ENCODE results near the gene CXCL14.

GRCh38 chr5:135582099-135582781 is 3.4 kb upstream of the CXCL14 start:
- TF ChIP-seq, protein P1, sequence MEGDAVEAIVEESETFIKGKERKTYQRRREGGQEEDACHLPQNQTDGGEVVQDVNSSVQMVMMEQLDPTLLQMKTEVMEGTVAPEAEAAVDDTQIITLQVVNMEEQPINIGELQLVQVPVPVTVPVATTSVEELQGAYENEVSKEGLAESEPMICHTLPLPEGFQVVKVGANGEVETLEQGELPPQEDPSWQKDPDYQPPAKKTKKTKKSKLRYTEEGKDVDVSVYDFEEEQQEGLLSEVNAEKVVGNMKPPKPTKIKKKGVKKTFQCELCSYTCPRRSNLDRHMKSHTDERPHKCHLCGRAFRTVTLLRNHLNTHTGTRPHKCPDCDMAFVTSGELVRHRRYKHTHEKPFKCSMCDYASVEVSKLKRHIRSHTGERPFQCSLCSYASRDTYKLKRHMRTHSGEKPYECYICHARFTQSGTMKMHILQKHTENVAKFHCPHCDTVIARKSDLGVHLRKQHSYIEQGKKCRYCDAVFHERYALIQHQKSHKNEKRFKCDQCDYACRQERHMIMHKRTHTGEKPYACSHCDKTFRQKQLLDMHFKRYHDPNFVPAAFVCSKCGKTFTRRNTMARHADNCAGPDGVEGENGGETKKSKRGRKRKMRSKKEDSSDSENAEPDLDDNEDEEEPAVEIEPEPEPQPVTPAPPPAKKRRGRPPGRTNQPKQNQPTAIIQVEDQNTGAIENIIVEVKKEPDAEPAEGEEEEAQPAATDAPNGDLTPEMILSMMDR (IDR thresholded peaks at IDR 0.05) = no peak
- no peak for TF ChIP-seq POLR2A (IDR thresholded peaks at IDR 0.05)
